Measurements from ENCODE around the gene GNAQ. TPM values are rescaled to one million over a fixed set of nuclear protein-coding genes. Genes with fewer than 3 reads are reported as not detected.

Gene GNAQ
- total and polyA plus RNA-seq, 2 donors from 2014 or later, result 16.2 to 83.4 TPM

DNA sequence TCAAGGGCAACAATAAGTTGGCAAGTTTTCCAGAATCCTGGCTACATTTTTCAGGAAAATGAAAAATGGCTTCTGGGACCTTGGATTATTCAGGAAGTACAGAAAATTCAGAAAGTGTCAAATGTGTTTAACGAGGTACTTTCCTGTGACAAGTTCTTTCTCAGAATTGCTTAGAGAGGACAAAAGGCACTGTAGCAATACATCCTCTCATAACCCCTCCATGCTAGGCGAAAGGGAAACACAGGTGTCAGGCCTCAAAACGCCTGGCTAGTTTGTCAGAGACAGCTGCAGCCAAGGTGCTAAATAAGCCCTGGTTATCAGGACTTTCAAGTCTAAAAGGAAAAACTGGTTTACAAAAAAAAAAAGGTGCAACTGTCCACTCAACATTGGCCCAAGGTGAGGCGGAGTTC lies 115.2 kb downstream of the GNAQ start:
- Histone ChIP-seq H3K27ac (ENCODE audit: low read depth in 2 of 2, low read length in 2 of 2) (no peak overlapping the region), H3K9ac (ENCODE audit: low read length in 3 of 3) (no peak overlapping the region), H3K27me3 (ENCODE audit: control insufficient read depth, insufficient read depth, low read length) (no peaks in the 10 kb centered on the region), H3K36me3 (ENCODE audit: control insufficient read depth in 2 of 3, insufficient read depth in 3 of 3, low read length in 3 of 3) (peaks cover 0 to 6% (median 2%) of the 10 kb centered on the region in 3 donors), H3K4me3 (ENCODE audit: low read length in 3 of 3) (no peak overlapping the region), H3K4me1 (ENCODE audit: control insufficient read depth in 2 of 3, insufficient read depth in 2 of 3, low read depth in 1 of 3, low read length in 3 of 3) (no peaks in the 10 kb centered on the region), H3K9me3 (ENCODE audit: control insufficient read depth in 2 of 3, insufficient read depth in 1 of 3, low read length in 3 of 3) (no peaks in the 10 kb centered on the region)
- peak in 1 of 5 donors; percentile 47 for DNase-seq
- TF ChIP-seq, protein P1, sequence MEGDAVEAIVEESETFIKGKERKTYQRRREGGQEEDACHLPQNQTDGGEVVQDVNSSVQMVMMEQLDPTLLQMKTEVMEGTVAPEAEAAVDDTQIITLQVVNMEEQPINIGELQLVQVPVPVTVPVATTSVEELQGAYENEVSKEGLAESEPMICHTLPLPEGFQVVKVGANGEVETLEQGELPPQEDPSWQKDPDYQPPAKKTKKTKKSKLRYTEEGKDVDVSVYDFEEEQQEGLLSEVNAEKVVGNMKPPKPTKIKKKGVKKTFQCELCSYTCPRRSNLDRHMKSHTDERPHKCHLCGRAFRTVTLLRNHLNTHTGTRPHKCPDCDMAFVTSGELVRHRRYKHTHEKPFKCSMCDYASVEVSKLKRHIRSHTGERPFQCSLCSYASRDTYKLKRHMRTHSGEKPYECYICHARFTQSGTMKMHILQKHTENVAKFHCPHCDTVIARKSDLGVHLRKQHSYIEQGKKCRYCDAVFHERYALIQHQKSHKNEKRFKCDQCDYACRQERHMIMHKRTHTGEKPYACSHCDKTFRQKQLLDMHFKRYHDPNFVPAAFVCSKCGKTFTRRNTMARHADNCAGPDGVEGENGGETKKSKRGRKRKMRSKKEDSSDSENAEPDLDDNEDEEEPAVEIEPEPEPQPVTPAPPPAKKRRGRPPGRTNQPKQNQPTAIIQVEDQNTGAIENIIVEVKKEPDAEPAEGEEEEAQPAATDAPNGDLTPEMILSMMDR (IDR thresholded peaks at IDR 0.05; ENCODE audit: borderline replicate concordance, extremely low read depth, insufficient read depth), result no peak
- intact Hi-C loops (cut with DNase I), result no loop called here
- no peak for FAIRE-seq

DNA sequence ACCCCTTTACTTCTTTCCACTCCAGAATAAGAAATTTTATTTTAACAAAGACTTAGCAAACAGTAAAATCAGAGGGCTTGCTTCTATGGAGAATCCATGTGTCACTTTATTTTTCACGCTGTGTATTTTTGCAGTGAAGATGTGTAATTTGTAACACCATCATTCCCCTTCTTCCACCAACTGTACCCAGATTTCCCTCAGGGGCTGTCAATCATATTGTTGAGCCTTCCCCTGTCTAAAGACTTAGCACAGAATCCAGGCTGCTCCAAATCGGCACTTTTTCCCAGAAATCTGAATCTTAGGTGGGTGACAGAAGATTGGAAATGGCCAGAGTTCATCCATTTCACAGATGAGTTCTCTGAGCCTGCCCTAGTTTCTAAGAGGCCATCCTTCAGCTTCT lies 115.9 kb downstream of the GNAQ start:
- TF ChIP-seq, protein P1 (IDR thresholded peaks at IDR 0.05; ENCODE audit: borderline replicate concordance, extremely low read depth, insufficient read depth), result no peak
- peaks cover 0 to 6% (median 0%) of the 10 kb centered on the region in 3 donors for H3K36me3 ChIP-seq (ENCODE audit: control insufficient read depth in 2 of 3, insufficient read depth in 3 of 3, low read length in 3 of 3)
- H3K27ac ChIP-seq (ENCODE audit: low read depth in 2 of 2, low read length in 2 of 2), result no peak overlapping the region
- no peak overlapping the region for H3K4me3 ChIP-seq (ENCODE audit: low read length in 3 of 3)
- H3K9ac ChIP-seq (ENCODE audit: low read length in 3 of 3), result no peak overlapping the region
- no peak for FAIRE-seq
- no peaks in the 10 kb centered on the region for H3K9me3 ChIP-seq (ENCODE audit: control insufficient read depth in 2 of 3, insufficient read depth in 1 of 3, low read length in 3 of 3)
- intact Hi-C loops (cut with DNase I), result no loop called here
- no peaks in the 10 kb centered on the region for H3K4me1 ChIP-seq (ENCODE audit: control insufficient read depth in 2 of 3, insufficient read depth in 2 of 3, low read depth in 1 of 3, low read length in 3 of 3)
- DNase-seq, result no peak
- no peaks in the 10 kb centered on the region for H3K27me3 ChIP-seq (ENCODE audit: control insufficient read depth, insufficient read depth, low read length)

DNA sequence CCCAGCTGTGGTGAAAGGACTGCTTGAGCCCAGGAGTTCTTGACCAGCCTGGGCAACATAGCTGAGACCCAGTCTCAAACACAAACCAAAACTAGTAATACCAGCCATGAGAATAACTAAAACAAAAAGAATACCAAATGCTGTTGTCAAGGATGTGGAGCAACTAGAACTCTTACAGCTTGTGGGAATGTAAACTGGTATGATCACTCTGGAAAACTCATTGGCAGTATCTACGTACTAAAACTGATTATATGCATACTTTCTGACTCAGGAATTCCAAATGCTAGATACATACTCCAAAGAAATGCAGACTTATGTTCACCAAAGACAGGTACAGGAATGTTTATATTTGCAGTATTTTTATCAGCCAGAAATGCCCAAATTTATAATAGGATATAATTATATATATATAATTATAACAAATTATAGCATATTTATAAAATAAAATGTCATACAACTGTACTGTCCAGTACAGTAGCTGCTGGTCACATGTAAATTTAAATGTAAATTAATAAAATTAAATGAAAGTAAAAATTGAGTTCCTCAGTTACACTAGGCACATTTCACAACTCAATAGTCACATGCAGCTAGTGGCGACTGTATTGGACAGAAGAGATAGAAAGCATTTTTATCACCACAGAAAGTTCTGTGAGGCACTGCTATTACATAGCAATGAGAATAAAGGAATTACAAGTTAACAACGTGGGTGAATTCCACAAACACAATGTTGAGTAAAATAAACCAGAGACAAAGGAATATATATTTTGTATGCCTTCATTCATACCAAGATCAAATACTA lies 118.5 kb downstream of the GNAQ start:
- FAIRE-seq (no peak), DNase-seq (no peak)
- no peaks in the 10 kb centered on the region for H3K9me3 ChIP-seq (ENCODE audit: control insufficient read depth in 2 of 3, insufficient read depth in 1 of 3, low read length in 3 of 3)
- H3K27me3 ChIP-seq (ENCODE audit: control insufficient read depth, insufficient read depth, low read length), result no peaks in the 10 kb centered on the region
- no peak overlapping the region for H3K4me3 ChIP-seq (ENCODE audit: low read length in 3 of 3)
- intact Hi-C loops (cut with DNase I), result no loop called here
- H3K36me3 ChIP-seq (ENCODE audit: control insufficient read depth in 2 of 3, insufficient read depth in 3 of 3, low read length in 3 of 3), result peaks cover 0 to 3% (median 2%) of the 10 kb centered on the region in 3 donors
- TF ChIP-seq, protein P1 (IDR thresholded peaks at IDR 0.05; ENCODE audit: borderline replicate concordance, extremely low read depth, insufficient read depth), result no peak
- H3K4me1 ChIP-seq (ENCODE audit: control insufficient read depth in 2 of 3, insufficient read depth in 2 of 3, low read depth in 1 of 3, low read length in 3 of 3), result no peaks in the 10 kb centered on the region
- no peak overlapping the region for H3K9ac ChIP-seq (ENCODE audit: low read length in 3 of 3)
- H3K27ac ChIP-seq (ENCODE audit: low read depth in 2 of 2, low read length in 2 of 2), result no peak overlapping the region
